ENCODE results near the gene KRT6C.
"Not testable (repeated sequence)": the region's sequence is repeated elsewhere in the genome, so short reads cannot be mapped to it uniquely, and the experiment has no call there.

KRT6C gene

GRCh38 chr12:52473768-52474167 lies at the start of gene KRT6C:
KRT6C (minus strand) TSS chr12:52473805; CDS start chr12:52473737, 68 bp downstream.
- DNase-seq: no peak

GRCh38 chr12:52522346-52523011 lies 48.9 kb upstream of the KRT6C start:
- peak; percentile 50 for DNase-seq

- DNase-seq: peak; percentile 32
Measured at GRCh38 chr12:52521568-52522266, 48.1 kb upstream of the KRT6C start.

GRCh38 chr12:52521175-52521567 lies 47.6 kb upstream of the KRT6C start:
- no peak for DNase-seq

GRCh38 chr12:52519826-52520662 lies 46.4 kb upstream of the KRT6C start, which contains the start of gene KRT5:
KRT5 (minus strand) TSS chr12:52520394; CDS start chr12:52520296, 98 bp downstream.
- peak; percentile 33 for DNase-seq

- DNase-seq: no peak
Measured at GRCh38 chr12:52519387-52519703, 45.7 kb upstream of the KRT6C start.

GRCh38 chr12:52518574-52519386 lies 45.2 kb upstream of the KRT6C start:
- peak; percentile 26 for DNase-seq

GRCh38 chr12:52517888-52518287 lies 44.3 kb upstream of the KRT6C start:
- DNase-seq: no peak

- DNase-seq: no peak
Measured at GRCh38 chr12:52517005-52517835, 43.6 kb upstream of the KRT6C start.

GRCh38 chr12:52515927-52516831 lies 42.6 kb upstream of the KRT6C start:
- DNase-seq: peak; percentile 19

GRCh38 chr12:52515319-52515646 lies 41.7 kb upstream of the KRT6C start:
- DNase-seq: no peak

- peak; percentile 30 for DNase-seq
Measured at GRCh38 chr12:52514471-52515318, 41.1 kb upstream of the KRT6C start.

GRCh38 chr12:52513736-52514135 lies 40.1 kb upstream of the KRT6C start:
- DNase-seq: peak; percentile 26

- DNase-seq: no peak
Measured at GRCh38 chr12:52508211-52508610, 34.6 kb upstream of the KRT6C start.

GRCh38 chr12:52506858-52507715 lies 33.5 kb upstream of the KRT6C start:
- no peak for DNase-seq

- DNase-seq: no peak
Measured at GRCh38 chr12:52502877-52503276, 29.3 kb upstream of the KRT6C start.

GRCh38 chr12:52501490-52501889 lies 27.9 kb upstream of the KRT6C start:
- no peak for DNase-seq

GRCh38 chr12:52500574-52500973 lies 27.0 kb upstream of the KRT6C start:
- DNase-seq: not testable (repeated sequence)
